Tibial nerve (tissue), 4 donors: ENCODE results near the gene ABHD15. TPM values are rescaled to one million over a fixed set of nuclear protein-coding genes. Genes with fewer than 3 reads are reported as not detected.

Experiments used
- DNase-seq, 2 donors: peaks; one replicate each; pipeline ENCODE4 v3.0.0-alpha.2; 2019; ENCODE audit warnings: low spot score in 2 of 2
- H3K27ac ChIP-seq, 4 donors: fragments of 200-600 bp; sonication (generic) in 3 of 4; one replicate each; pipeline ENCODE4 v1.5.1; 2017 to 2019; ENCODE audit warnings: mild to moderate bottlenecking in 1 of 4
- H3K27me3 ChIP-seq, 2 donors: fragments of 200-600 bp; sonication (generic) in 1 of 2; one replicate each; pipeline versions ENCODE4 v1.5.1 to v1.6.0; 2017 to 2019
- H3K36me3 ChIP-seq, 3 donors: fragments of 200-600 bp; sonication (generic); one replicate each; pipeline ENCODE4 v1.5.1; 2018 to 2019
- H3K4me1 ChIP-seq, 4 donors: fragments of 200-600 bp; sonication (generic) in 3 of 4; one replicate each; pipeline ENCODE4 v1.5.1; 2017 to 2019
- H3K4me3 ChIP-seq, 4 donors: fragments of 200-600 bp; sonication (generic) in 3 of 4; one replicate each; pipeline ENCODE4 v1.5.1; 2017 to 2019; ENCODE audit warnings: mild to moderate bottlenecking in 1 of 4, moderate library complexity in 1 of 4
- H3K9me3 ChIP-seq, 4 donors: fragments of 200-600 bp; sonication (generic) in 3 of 4; one replicate each; pipeline ENCODE4 v1.5.1; 2017 to 2019
- CTCF ChIP-seq, 5 experiments: fragments of 200-600 bp in 3 of 5; fragments of 450-650 bp in 2 of 5; sonication (generic) in 3 of 5; IDR thresholded peaks; one replicate each; pipeline ENCODE4 v1.5.1; 2016 to 2019; ENCODE audit warnings: antibody characterized with exemption in 5 of 5, mild to moderate bottlenecking in 3 of 5, moderate library complexity in 2 of 5
- EP300 ChIP-seq, 2 donors: sonication (generic); formaldehyde crosslinking; IDR thresholded peaks; one replicate each; pipeline ENCODE4 v1.6.1; 2017; ENCODE audit warnings: antibody characterized with exemption in 2 of 2, mild to moderate bottlenecking in 1 of 2
- POLR2A ChIP-seq, 2 donors: fragments of 450-650 bp; IDR thresholded peaks; one replicate each; pipeline ENCODE4 v1.6.1; 2017; ENCODE audit warnings: antibody characterized with exemption in 2 of 2, mild to moderate bottlenecking in 2 of 2, moderate library complexity in 2 of 2
- WGBS, 2 donors: methylation state at CpG; one replicate each; pipeline ENCODE4 v1.1.5; 2018; 5-methylcytosine and 5-hydroxymethylcytosine counted together
- total RNA-seq, 4 donors: library from RNA; depleted of rRNA; stranded (reverse); fragments of >200 nt; gene quantifications; one replicate each; pipeline ENCODE4 v1.1.0, GENCODE V29; 2016

The ABHD15 gene
- total RNA-seq, 4 donors from 2014 or later = 25.7 to 32.7 (median 30.3) TPM

GRCh38 chr17:29594519-29595090 is 27.8 kb upstream of the ABHD15 start:
- 79 to 85% methylated on average over 9 to 11 of the region's 11 CpGs for WGBS, 2 donors
- no peak for DNase-seq
- peak overlapping the region in 3 of 4 donors; percentile 39 to 96 (median 66) for H3K4me3 ChIP-seq

DNA sequence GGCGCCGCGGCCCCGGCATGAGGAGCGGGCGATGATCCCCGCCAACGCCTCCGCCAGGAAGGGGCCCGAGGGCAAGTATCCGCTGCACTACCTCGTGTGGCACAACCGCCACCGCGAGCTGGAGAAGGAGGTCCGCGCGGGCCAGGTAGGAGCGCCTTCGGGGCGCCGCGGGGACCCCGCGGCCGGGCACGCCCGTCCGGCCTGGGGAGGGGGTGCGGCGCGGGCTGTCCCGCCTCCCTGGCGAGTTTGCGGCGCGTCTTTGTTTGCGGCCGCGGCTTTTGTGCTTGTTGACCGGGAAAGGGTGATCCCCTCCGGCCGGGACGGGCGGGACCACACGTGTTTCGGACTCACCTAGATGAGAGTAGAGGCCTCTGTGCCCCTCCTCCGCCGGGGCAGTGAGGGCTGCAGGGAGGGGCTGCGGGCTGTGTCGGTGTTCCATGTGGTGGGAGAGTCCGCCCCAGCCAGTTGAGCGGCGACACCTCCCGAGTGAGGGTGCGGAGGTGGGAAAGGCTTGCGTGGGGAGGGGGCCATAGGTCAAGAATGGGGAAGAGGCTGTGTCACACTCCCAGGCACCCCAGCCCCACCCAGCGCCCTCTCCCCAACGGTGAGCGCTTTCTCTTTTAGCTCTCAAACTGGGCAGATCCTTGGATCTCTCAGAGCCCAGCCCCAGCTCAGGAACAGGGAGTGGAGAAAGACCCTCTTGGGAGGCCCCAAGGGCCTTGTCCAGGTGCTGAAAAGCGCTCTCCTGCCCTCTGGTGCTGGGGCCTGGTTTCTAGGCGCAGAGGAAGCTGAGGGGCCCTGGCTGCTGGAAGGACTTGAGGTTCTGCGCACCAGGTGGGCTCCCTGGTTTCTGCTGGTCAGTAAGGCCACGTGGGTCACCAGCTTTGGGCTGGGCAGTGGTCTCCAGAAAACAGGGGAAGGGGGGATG is 27.0 kb upstream of the ABHD15 start:
- peak overlapping the region; percentile 50 to 80 (median 74) for H3K27ac ChIP-seq
- 11 to 20% methylated on average over 9 to 35 of the region's 64 CpGs for WGBS, 2 donors

More at GRCh38 chr17:29594519-29595090, 27.8 kb upstream of the ABHD15 start:
- Histone ChIP-seq H3K36me3 (no peaks in the 10 kb centered on the region), H3K27me3 (no peaks in the 10 kb centered on the region), H3K9me3 (no peaks in the 10 kb centered on the region), H3K4me1 (peaks cover 0 to 83% (median 56%) of the 10 kb centered on the region in 4 donors), H3K27ac (peak overlapping the region in 2 of 4 donors; percentile 73 to 80)
- TF ChIP-seq POLR2A (IDR thresholded peaks at IDR 0.05) = no peak
- TF ChIP-seq CTCF (IDR thresholded peaks at IDR 0.05) = no peak
- no peak for TF ChIP-seq EP300 (IDR thresholded peaks at IDR 0.05)

GRCh38 chr17:29592850-29593551 is 26.2 kb upstream of the ABHD15 start, which contains the start of gene ANKRD13B:
TSS of gene ANKRD13B (plus strand) at chr17:29593132. CDS start at chr17:29593622, 490 bp downstream.
- no peaks in the 10 kb centered on the region for H3K36me3 ChIP-seq
- H3K4me3 ChIP-seq = peak within 1 kb of the TSS; percentile 39 to 96 (median 70)
- H3K27me3 ChIP-seq = no peaks in the 10 kb centered on the region
- no peak for DNase-seq
- peaks cover 0 to 84% (median 58%) of the 10 kb centered on the region in 4 donors for H3K4me1 ChIP-seq
- WGBS, 2 donors = 0 to 1% methylated on average over 15 to 34 of the region's 96 CpGs
- H3K27ac ChIP-seq = peak within 1 kb of the TSS; percentile 74 to 97 (median 92)
- H3K9me3 ChIP-seq = no peaks in the 10 kb centered on the region
- TF ChIP-seq CTCF (IDR thresholded peaks at IDR 0.05) (no peak), POLR2A (IDR thresholded peaks at IDR 0.05) (no peak), EP300 (IDR thresholded peaks at IDR 0.05) (no peak)

More for the DNA sequence above, 27.0 kb upstream of the ABHD15 start:
- TF ChIP-seq CTCF (IDR thresholded peaks at IDR 0.05) = peak in 1 of 5 experiments; percentile 26
- no peak for TF ChIP-seq POLR2A (IDR thresholded peaks at IDR 0.05)
- no peak for TF ChIP-seq EP300 (IDR thresholded peaks at IDR 0.05)
- DNase-seq = no peak
- H3K27me3 ChIP-seq = no peaks in the 10 kb centered on the region
- H3K4me3 ChIP-seq = peak overlapping the region; percentile 39 to 96 (median 70)
- peaks cover 0 to 83% (median 56%) of the 10 kb centered on the region in 4 donors for H3K4me1 ChIP-seq
- no peaks in the 10 kb centered on the region for H3K9me3 ChIP-seq
- no peaks in the 10 kb centered on the region for H3K36me3 ChIP-seq

- Histone ChIP-seq H3K4me1 (peaks cover 0 to 84% (median 60%) of the 10 kb centered on the region in 4 donors), H3K4me3 (peak overlapping the region; percentile 39 to 96 (median 56))
- TF ChIP-seq POLR2A (IDR thresholded peaks at IDR 0.05) = no peak
- TF ChIP-seq EP300 (IDR thresholded peaks at IDR 0.05) = peak in 1 of 2 donors; percentile 34
- peak; percentile 95 to 98 (median 97) for TF ChIP-seq CTCF (IDR thresholded peaks at IDR 0.05)
Measured at GRCh38 chr17:29591737-29592608, 25.1 kb upstream of the ABHD15 start.

More at GRCh38 chr17:29591737-29592608, 25.1 kb upstream of the ABHD15 start:
- DNase-seq = peak; percentile 77 to 85
- WGBS, 2 donors = 8 to 13% methylated on average over 25 of the region's 25 CpGs
- Histone ChIP-seq H3K9me3 (no peaks in the 10 kb centered on the region), H3K27me3 (no peaks in the 10 kb centered on the region), H3K27ac (peak overlapping the region; percentile 72 to 97 (median 92)), H3K36me3 (no peaks in the 10 kb centered on the region)
